ENCODE measurements around the gene SPINT1.

Gene SPINT1

GRCh38 chr15:40893019-40893670 lies 49.3 kb downstream of the SPINT1 start:
- DNase-seq (ENCODE audit: low read depth), result no peak

DNA sequence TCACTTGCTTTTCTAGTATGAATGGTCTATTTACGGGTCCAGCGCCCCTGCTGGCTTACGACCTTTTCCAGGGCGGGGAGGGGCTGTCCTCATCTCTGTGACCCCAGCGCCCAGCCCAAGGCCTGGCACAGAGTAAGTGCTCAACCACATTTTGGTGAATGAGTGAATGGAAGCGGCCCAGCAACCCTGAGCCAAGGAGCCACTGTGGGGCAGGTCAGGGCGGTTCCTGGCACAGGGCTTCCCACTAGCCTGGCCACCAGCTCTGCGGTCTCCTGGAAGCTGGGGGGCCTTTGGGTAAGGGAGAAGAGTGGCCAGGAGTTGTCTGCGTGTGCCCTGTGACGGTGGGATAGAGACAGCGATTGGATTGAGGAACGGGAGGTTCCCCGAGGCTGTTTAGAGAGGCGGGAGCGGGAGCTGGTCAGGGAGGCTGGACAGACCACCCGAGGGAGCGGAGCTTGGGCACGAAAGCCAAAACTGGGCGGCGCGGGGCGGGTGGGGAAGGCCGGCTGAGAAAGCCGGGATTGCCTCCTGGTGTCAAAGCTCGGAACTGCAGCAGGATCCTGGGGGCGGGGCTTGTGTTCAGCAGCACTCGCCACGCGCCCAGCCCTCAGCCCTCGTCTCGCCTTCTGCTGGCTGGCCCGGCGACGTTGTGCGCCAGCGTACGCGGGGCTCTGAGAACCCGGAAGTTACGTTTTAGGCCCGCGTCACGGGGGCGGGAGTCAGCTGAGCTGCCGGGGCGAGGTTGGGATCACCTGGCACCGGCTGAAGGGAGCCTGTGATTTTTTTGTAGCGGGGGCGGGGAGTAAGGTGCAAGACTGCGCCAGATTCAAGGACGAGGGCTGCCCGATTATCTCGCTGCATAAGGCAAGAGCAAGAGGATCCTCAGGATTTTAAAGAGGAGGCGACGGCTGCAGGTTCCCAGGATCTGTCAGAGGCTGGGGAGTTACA lies 50.2 kb downstream of the SPINT1 start, which contains the start of gene VPS18:
TSS of gene VPS18 (plus strand) at position 718 of the 948 bp plus-strand sequence. CDS start 319 bp downstream, outside the sequence.
- peak; percentile 97 for DNase-seq (ENCODE audit: low read depth)

DNA sequence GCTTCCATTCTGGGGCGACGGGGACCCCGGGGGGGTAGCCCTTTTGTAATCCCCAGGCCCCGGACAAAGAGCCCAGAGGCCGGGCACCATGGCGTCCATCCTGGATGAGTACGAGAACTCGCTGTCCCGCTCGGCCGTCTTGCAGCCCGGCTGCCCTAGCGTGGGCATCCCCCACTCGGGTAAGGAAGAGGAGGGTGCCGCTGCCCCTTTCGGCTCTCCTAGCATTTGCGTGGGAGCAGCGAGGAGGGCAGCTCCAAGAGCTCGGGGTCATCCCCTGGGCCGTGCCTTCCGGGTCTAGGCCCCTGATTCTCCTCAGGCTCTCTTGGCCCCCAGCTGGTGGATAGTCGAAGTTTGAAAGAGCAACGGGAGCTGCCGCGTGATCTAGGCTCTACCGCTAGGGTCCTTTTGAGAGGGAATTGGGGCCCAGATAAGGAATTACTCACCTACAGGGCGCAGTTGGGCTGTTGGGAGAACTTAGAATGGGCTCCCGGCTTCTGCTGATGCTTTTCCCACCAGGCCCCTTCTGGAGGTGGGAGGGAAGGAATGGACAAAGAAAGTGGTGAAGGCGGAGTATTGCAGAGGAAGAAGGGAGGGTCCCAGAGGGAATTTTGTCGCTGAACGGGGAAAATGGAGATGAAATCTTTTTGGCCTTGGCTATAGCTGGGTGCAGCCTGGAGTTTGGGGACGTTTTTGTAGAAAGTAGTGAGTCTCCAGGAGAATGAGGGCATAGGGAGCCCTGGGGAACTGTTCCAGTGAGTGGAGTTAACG lies 51.0 kb downstream of the SPINT1 start:
- peak; percentile 32 for DNase-seq (ENCODE audit: low read depth)

GRCh38 chr15:40899536-40900207 lies 55.8 kb downstream of the SPINT1 start:
- DNase-seq (ENCODE audit: low read depth), result no peak

- DNase-seq (ENCODE audit: low read depth), result no peak
These were observed 56.6 kb downstream of the SPINT1 start for GRCh38 chr15:40900256-40901052.

GRCh38 chr15:40901053-40901443 lies 57.2 kb downstream of the SPINT1 start:
- no peak for DNase-seq (ENCODE audit: low read depth)

- no peak for DNase-seq (ENCODE audit: low read depth)
These were observed 59.0 kb downstream of the SPINT1 start for GRCh38 chr15:40902605-40903561.

- no peak for DNase-seq (ENCODE audit: low read depth)
These were observed 60.8 kb downstream of the SPINT1 start for GRCh38 chr15:40904552-40905201.

GRCh38 chr15:40906091-40906990 lies 62.5 kb downstream of the SPINT1 start:
- peak; percentile 55 for DNase-seq (ENCODE audit: low read depth)

- DNase-seq (ENCODE audit: low read depth), result peak; percentile 45
These were observed 63.3 kb downstream of the SPINT1 start for GRCh38 chr15:40906991-40907802.
